DND-41 (cell line): ENCODE data around the gene SALL1.

Experiments
- ATAC-seq: fragments of 200-7000 bp; cut with Tn5 transposase; 3 replicates; pipeline ENCODE4 v1.9.1; 2021; ENCODE audit warnings: low read depth; ENCODE audit not compliant: insufficient read depth
- DNase-seq: peaks from one replicate; pipeline ENCODE4 v3.0.0-alpha.2; 2020
- H2AFZ ChIP-seq: 2 replicates; pipeline ENCODE4 v1.6.0; 2012; ENCODE audit warnings: low read depth, low read length
- H3K27ac ChIP-seq: 2 replicates; pipeline ENCODE4 v1.5.1; 2012; ENCODE audit warnings: low read length, inconsistent platforms
- H3K27me3 ChIP-seq: fragments of 200-600 bp; sonication (generic); 2 replicates; pipeline ENCODE4 v1.6.0; 2012; ENCODE audit warnings: low read length, mild to moderate bottlenecking, inconsistent platforms; ENCODE audit not compliant: insufficient read depth, poor library complexity
- H3K36me3 ChIP-seq: 2 replicates; pipeline ENCODE4 v1.5.1; 2012; ENCODE audit warnings: low read length, inconsistent platforms; ENCODE audit not compliant: insufficient read depth
- H3K4me1 ChIP-seq: 2 replicates; pipeline ENCODE4 v1.5.1; 2012; ENCODE audit warnings: mild to moderate bottlenecking, low read length; ENCODE audit not compliant: insufficient read depth
- H3K4me2 ChIP-seq: 2 replicates; pipeline ENCODE4 v1.6.0; 2012; ENCODE audit warnings: mild to moderate bottlenecking, moderate library complexity, low read length, inconsistent platforms; ENCODE audit not compliant: insufficient read depth
- H3K4me3 ChIP-seq, 2 experiments: fragments of 200-600 bp in 1 of 2; shearing (Covaris generic) in 1 of 2; 2 replicates each; pipeline ENCODE4 v1.5.1; 2012 to 2016; ENCODE audit warnings: inconsistent platforms in 2 of 2, low read length in 2 of 2, mild to moderate bottlenecking in 2 of 2, low read depth in 1 of 2, moderate library complexity in 1 of 2
- H3K79me2 ChIP-seq: 2 replicates; pipeline ENCODE4 v1.6.0; 2012; ENCODE audit warnings: low read length, inconsistent platforms; ENCODE audit not compliant: insufficient read depth
- H3K9ac ChIP-seq: 2 replicates; pipeline ENCODE4 v1.6.0; 2012; ENCODE audit warnings: low read depth, mild to moderate bottlenecking, inconsistent platforms, low read length, moderate library complexity
- H3K9me3 ChIP-seq: 2 replicates; pipeline ENCODE4 v1.5.1; 2012; ENCODE audit warnings: low read length, moderate library complexity, mild to moderate bottlenecking, inconsistent platforms; ENCODE audit not compliant: insufficient read depth, severe bottlenecking
- H4K20me1 ChIP-seq: 2 replicates; pipeline ENCODE4 v1.6.0; 2012; ENCODE audit warnings: low read length; ENCODE audit not compliant: insufficient read depth
- CTCF ChIP-seq: IDR thresholded peaks from 2 replicates; pipeline ENCODE4 v1.5.1; 2012; ENCODE audit warnings: borderline replicate concordance, low read length, moderate library complexity, mild to moderate bottlenecking; ENCODE audit not compliant: poor library complexity, severe bottlenecking; ENCODE audit errors: extremely low read depth
- EZH2 ChIP-seq: IDR thresholded peaks from 3 replicates; pipeline ENCODE4 v1.6.1; 2012; ENCODE audit warnings: borderline replicate concordance, low read depth, mild to moderate bottlenecking, moderate library complexity, low read length, inconsistent platforms; ENCODE audit not compliant: severe bottlenecking

SALL1 gene

GRCh38 chr16:51150888-51151320, at the start of gene SALL1:
Gene SALL1 (minus strand): TSS chr16:51151270. CDS start chr16:51151241, 29 bp downstream.
- Histone ChIP-seq H3K79me2 (no peaks in the 10 kb centered on the region), H2AFZ (no peak within 1 kb of the TSS), H3K27me3 (no peaks in the 10 kb centered on the region), H3K4me2 (no peak within 1 kb of the TSS), H3K9ac (no peak within 1 kb of the TSS), H3K27ac (no peak within 1 kb of the TSS), H3K9me3 (peaks cover 6% of the 10 kb centered on the region), H4K20me1 (no peaks in the 10 kb centered on the region), H3K4me3 (no peak within 1 kb of the TSS), H3K4me1 (no peaks in the 10 kb centered on the region), H3K36me3 (no peaks in the 10 kb centered on the region)
- DNase-seq, result no peak
- ATAC-seq, result no peak
- TF ChIP-seq EZH2, result no peak
- TF ChIP-seq CTCF, result no peak

GRCh38 chr16:51200793-51201192, 49.7 kb upstream of the SALL1 start:
- Histone ChIP-seq H3K4me1 (no peaks in the 10 kb centered on the region), H4K20me1 (no peaks in the 10 kb centered on the region), H3K27me3 (no peaks in the 10 kb centered on the region), H3K4me3 (no peak overlapping the region), H3K4me2 (no peak overlapping the region), H3K79me2 (no peaks in the 10 kb centered on the region), H3K36me3 (no peaks in the 10 kb centered on the region), H2AFZ (no peak overlapping the region), H3K9ac (no peak overlapping the region), H3K27ac (no peak overlapping the region), H3K9me3 (peaks cover 5% of the 10 kb centered on the region)
- no peak for ATAC-seq
- TF ChIP-seq EZH2, result no peak
- no peak for TF ChIP-seq CTCF
- no peak for DNase-seq

GRCh38 chr16:51197953-51198748, 47.1 kb upstream of the SALL1 start:
- Histone ChIP-seq H3K79me2 (no peaks in the 10 kb centered on the region), H3K27ac (no peak overlapping the region), H3K4me1 (no peaks in the 10 kb centered on the region), H3K9me3 (peaks cover 5% of the 10 kb centered on the region), H3K4me3 (no peak overlapping the region), H3K36me3 (no peaks in the 10 kb centered on the region), H2AFZ (no peak overlapping the region), H4K20me1 (no peaks in the 10 kb centered on the region), H3K9ac (no peak overlapping the region), H3K4me2 (no peak overlapping the region), H3K27me3 (no peaks in the 10 kb centered on the region)
- DNase-seq (no peak), ATAC-seq (no peak)
- TF ChIP-seq EZH2 (no peak), CTCF (no peak)
